GM12874 (cell line): Measurements from ENCODE around the gene IL1R2.

Experiments
- CTCF ChIP-seq: IDR thresholded peaks from 2 replicates; pipeline ENCODE4 v1.5.1; 2011; ENCODE audit warnings: low read depth, mild to moderate bottlenecking, control low read depth, low read length, moderate library complexity; ENCODE audit not compliant: insufficient read depth

IL1R2 gene

GRCh38 chr2:101985101-101985792 is 6.5 kb upstream of the IL1R2 start:
- no peak for TF ChIP-seq CTCF

DNA sequence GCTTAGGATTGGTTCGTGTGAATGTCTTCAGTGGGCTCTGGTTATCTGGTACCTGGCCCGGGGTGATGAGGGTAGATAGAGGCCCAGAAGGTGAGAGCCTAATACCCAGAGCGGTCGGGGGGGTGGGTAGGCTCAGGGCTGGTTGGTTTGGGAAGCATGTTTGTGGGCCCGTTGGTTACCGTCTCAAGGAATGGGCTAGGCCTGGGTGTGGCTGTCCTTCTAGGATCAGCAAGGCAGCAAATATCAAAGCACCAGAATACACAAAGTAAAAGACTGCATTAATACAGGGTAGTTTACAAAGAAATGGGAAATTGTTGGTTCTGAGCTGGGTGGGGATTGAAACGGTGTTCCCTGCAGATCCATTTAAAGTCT is 6.0 kb upstream of the IL1R2 start:
- TF ChIP-seq CTCF, result no peak

GRCh38 chr2:101986376-101986775 is 5.4 kb upstream of the IL1R2 start:
- TF ChIP-seq CTCF, result no peak

GRCh38 chr2:101986804-101987740 is 4.7 kb upstream of the IL1R2 start:
- TF ChIP-seq CTCF, result no peak

- TF ChIP-seq CTCF, result no peak
Observed at GRCh38 chr2:101987832-101988231, 3.9 kb upstream of the IL1R2 start.

GRCh38 chr2:101988541-101988940 is 3.2 kb upstream of the IL1R2 start:
- no peak for TF ChIP-seq CTCF

DNA sequence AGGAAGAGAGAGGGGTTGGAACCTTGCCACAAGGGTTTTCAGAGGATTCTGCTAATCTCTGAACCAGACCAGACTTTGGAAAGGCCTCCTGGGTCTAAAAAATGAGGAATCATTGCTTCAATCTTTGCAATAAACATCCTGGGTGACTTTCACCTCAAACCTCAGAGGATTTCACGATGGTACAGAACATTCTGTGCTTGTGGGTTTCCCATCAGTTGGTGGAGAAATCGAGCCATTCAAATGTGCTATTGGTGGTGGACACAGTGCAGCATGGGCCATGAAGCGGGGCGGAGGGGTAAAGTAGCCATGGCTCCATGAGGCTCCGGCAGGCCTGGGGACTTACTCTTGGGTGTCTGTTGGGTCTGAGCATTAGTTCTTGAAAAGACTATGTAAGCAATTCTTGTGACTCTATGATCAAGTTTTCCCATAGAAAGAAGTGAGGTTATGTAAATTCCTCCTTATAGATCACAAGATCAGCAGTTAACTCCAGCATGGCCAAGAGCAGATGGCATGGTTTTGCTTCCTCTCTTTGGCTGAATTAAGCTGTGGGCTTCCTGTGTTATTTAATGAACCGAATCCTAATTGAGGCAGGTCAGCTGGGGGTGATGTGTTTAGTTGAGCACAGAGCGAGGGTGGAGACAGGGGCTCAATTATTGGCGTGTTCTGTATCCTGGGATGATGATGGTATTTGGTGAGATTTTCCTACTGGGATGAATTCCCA is 1.9 kb upstream of the IL1R2 start:
- TF ChIP-seq CTCF, result no peak
